Measurements from ENCODE around the gene C1QTNF8.

The C1QTNF8 gene

GRCh38 chr16:1076801-1077576 is 19.1 kb downstream of the C1QTNF8 start:
- no peak overlapping the region for H3K27ac Mint-ChIP-seq
- H3K4me1 Mint-ChIP-seq: no peaks in the 10 kb centered on the region
- H3K4me3 Mint-ChIP-seq: no peak overlapping the region
- DNase-seq (ENCODE audit: low spot score in 2 of 2) (no peak), ATAC-seq (ENCODE audit: low read depth) (no peak)
- peaks cover 4% of the 10 kb centered on the region for H3K36me3 Mint-ChIP-seq
- peaks cover 3% of the 10 kb centered on the region for H3K9me3 Mint-ChIP-seq
- peaks cover 9% of the 10 kb centered on the region for H3K27me3 Mint-ChIP-seq

GRCh38 chr16:1075546-1075945 is 20.5 kb downstream of the C1QTNF8 start:
- Mint-ChIP-seq H3K27me3 (peaks cover 12% of the 10 kb centered on the region), H3K27ac (no peak overlapping the region), H3K4me1 (no peaks in the 10 kb centered on the region), H3K4me3 (no peak overlapping the region), H3K36me3 (peaks cover 4% of the 10 kb centered on the region), H3K9me3 (peaks cover 3% of the 10 kb centered on the region)
- ATAC-seq (ENCODE audit: low read depth) (no peak), DNase-seq (ENCODE audit: low spot score in 2 of 2) (no peak)

DNA sequence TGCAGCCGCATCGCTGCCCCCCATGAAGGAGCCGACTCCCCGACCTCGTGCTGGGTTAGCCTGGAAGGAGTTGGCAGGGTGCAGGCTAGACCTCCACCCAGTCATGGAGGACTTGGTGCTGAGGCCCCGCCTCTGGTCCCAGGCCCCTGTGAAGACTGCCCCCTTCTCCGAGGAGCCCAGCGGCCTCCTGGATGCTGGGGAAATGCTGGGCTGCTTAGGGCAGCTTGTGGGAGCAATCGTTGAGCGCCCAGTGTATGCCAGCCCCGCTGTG is 21.7 kb downstream of the C1QTNF8 start:
- H3K4me3 Mint-ChIP-seq: no peak overlapping the region
- H3K36me3 Mint-ChIP-seq: peaks cover 4% of the 10 kb centered on the region
- DNase-seq (ENCODE audit: low spot score in 2 of 2) (no peak), ATAC-seq (ENCODE audit: low read depth) (no peak)
- no peaks in the 10 kb centered on the region for H3K4me1 Mint-ChIP-seq
- peaks cover 3% of the 10 kb centered on the region for H3K9me3 Mint-ChIP-seq
- peaks cover 15% of the 10 kb centered on the region for H3K27me3 Mint-ChIP-seq
- H3K27ac Mint-ChIP-seq: no peak overlapping the region

GRCh38 chr16:1073566-1074378 is 22.3 kb downstream of the C1QTNF8 start:
- Mint-ChIP-seq H3K4me3 (no peak overlapping the region), H3K27ac (no peak overlapping the region), H3K9me3 (peaks cover 3% of the 10 kb centered on the region), H3K4me1 (no peaks in the 10 kb centered on the region), H3K36me3 (peaks cover 4% of the 10 kb centered on the region), H3K27me3 (peaks cover 15% of the 10 kb centered on the region)
- DNase-seq (ENCODE audit: low spot score in 2 of 2) (no peak), ATAC-seq (ENCODE audit: low read depth) (no peak)

GRCh38 chr16:1073262-1073558 is 22.8 kb downstream of the C1QTNF8 start:
- Mint-ChIP-seq H3K9me3 (peaks cover 3% of the 10 kb centered on the region), H3K4me1 (no peaks in the 10 kb centered on the region), H3K4me3 (no peak overlapping the region), H3K27ac (no peak overlapping the region), H3K27me3 (peaks cover 18% of the 10 kb centered on the region), H3K36me3 (peaks cover 4% of the 10 kb centered on the region)
- ATAC-seq (ENCODE audit: low read depth): no peak
- DNase-seq (ENCODE audit: low spot score in 2 of 2): no peak

DNA sequence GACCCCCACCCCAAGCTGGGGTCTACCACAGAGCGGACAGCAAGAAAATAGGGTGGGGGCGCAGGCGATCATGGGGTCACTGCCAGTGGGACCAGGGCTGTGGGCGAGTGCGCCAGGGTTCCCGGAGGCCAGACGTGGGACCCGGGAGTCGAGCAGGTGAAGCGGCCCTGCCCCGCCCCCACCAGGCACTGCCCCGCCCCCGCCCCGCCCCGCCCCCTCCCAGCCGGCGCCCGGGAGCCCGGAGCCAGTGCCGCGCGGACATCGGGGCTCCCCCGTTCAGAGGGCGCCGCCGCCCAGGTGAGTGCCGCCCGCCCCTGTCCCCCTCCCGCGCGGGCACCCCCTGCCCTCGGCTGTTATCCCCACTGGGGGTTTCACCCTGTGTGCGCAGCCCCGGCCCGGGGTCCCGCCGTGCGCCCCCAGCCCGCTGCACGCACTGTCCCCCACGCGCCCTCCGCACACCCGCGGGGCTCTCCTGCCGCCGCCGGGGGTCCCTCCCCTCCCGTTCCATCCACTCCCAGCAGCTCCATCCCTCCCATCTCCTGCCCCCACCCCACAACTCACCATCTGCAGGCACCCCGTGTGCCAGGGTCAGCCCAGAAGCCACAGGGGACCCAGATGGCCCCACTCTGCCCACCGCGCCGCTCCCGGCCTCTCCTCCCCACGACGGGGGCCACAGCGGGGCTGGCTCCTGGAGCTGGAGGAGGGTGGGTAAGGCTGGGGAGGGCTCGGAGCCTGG is 23.4 kb downstream of the C1QTNF8 start, which contains the start of gene SSTR5:
Gene SSTR5, plus strand, starts transcription at position 222 of the 736 bp plus-strand sequence. CDS start 6,122 bp downstream, outside the sequence.
- ATAC-seq (ENCODE audit: low read depth) (no peak), DNase-seq (ENCODE audit: low spot score in 2 of 2) (no peak)
- no peak within 1 kb of the TSS for H3K4me3 Mint-ChIP-seq
- peaks cover 18% of the 10 kb centered on the region for H3K27me3 Mint-ChIP-seq
- H3K9me3 Mint-ChIP-seq: peaks cover 3% of the 10 kb centered on the region
- no peaks in the 10 kb centered on the region for H3K4me1 Mint-ChIP-seq
- peaks cover 4% of the 10 kb centered on the region for H3K36me3 Mint-ChIP-seq
- H3K27ac Mint-ChIP-seq: no peak within 1 kb of the TSS

DNA sequence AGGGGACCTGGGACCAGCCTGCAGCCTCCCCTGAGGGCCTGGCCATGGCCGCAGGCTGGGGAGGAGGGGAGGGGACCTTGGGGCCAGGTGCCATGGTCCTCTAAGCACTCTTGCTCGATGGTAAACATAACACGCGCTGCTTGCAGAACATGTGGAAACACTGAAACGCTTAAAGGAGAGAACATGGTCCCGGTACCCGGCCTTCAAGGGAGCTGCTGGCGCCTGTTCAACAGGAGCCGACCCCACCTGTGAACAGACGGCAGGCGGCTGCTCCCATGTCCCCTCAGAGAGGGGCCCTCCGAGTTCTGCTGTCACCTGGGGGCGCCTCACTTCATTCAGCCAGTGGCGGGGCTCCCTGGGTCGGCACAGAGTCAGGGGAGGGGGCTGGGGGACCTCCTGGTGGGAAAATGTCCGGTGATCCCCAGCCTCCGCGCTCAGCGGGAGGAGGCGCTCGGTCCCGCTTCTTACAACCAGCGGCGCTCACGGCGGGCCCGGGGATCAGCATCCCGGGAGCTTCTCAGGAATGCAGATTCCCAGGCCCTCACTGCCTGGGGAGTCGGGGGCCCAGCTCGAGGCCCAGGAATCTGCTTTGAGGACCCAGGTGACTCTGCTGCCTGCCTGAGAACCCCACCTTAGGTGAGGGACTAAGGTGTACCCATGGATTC is 24.4 kb downstream of the C1QTNF8 start:
- Mint-ChIP-seq H3K36me3 (peaks cover 4% of the 10 kb centered on the region), H3K4me3 (no peak overlapping the region), H3K27ac (no peak overlapping the region), H3K4me1 (no peaks in the 10 kb centered on the region), H3K9me3 (peaks cover 3% of the 10 kb centered on the region), H3K27me3 (peaks cover 17% of the 10 kb centered on the region)
- DNase-seq (ENCODE audit: low spot score in 2 of 2) (no peak), ATAC-seq (ENCODE audit: low read depth) (no peak)

DNA sequence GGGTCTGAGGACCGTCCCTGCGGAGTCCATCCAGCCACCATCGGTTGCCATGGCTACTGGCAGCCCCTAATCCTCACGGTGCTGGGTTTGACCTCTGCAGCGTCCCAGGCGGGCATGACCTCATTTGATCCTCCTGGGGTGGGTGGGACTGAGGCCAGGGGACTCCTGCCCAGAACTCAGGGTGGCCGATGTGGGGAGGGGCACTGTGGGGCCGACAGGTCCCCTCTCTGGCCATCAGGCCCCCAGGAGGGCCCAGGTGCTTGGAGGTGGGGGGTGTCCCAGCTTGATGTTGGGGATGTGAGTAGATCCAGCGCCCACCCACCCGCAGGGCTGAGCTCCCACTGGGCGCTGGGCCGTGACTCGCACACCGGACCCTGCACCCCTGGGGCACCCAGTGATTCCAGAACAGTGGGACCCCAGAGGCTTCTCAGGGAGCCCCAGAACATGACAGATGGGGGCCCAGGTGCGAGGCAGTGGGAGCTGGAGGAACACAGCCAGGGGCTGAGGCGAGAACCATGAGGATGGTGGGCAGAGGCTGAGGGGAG is 25.1 kb downstream of the C1QTNF8 start:
- ATAC-seq (ENCODE audit: low read depth) (no peak), DNase-seq (ENCODE audit: low spot score in 2 of 2) (no peak)
- H3K9me3 Mint-ChIP-seq: no peaks in the 10 kb centered on the region
- H3K4me3 Mint-ChIP-seq: no peak overlapping the region
- H3K36me3 Mint-ChIP-seq: no peaks in the 10 kb centered on the region
- peaks cover 13% of the 10 kb centered on the region for H3K27me3 Mint-ChIP-seq
- H3K27ac Mint-ChIP-seq: no peak overlapping the region
- no peaks in the 10 kb centered on the region for H3K4me1 Mint-ChIP-seq

DNA sequence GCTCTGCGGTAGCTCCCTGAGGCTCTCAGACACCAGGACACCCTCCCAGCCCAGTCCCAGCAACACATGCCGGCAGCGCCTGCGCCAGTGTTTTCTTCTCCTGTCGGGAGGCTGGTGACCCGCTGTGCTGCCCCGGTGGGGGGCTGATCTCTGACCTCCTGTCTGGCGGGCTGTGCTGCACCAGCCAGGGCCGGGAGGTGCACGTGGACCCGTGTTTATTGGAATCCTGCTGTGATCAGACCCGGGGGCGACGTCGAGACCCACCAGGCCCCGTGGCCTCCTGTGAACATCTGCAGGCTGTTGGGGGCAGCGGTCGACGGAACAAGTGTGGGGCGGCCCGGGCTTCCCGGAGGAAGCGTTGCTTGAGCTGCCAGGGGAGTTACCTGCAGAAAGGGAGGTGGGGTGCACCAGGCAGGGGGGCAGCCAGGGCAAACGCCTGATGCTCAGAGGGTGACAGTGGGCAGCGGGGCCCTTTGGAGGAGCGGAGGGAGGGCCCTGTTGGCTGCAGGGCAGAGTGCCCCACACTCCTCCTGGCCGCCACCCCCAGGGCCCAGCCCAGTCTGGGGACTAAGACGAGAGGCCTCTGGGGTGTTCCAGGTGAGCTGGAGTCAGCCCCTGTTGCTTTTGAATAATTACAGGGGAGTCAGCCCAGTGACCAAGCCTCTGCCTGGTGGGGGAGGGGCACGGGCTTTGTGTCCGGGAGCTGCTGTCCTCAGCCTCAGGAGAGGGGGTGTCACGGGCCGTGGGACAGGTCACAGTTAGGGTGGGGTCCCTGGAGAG is 25.8 kb downstream of the C1QTNF8 start:
- no peak for DNase-seq (ENCODE audit: low spot score in 2 of 2)
- H3K4me1 Mint-ChIP-seq: no peaks in the 10 kb centered on the region
- H3K9me3 Mint-ChIP-seq: no peaks in the 10 kb centered on the region
- no peak for ATAC-seq (ENCODE audit: low read depth)
- H3K4me3 Mint-ChIP-seq: no peak overlapping the region
- H3K27ac Mint-ChIP-seq: no peak overlapping the region
- peaks cover 14% of the 10 kb centered on the region for H3K27me3 Mint-ChIP-seq
- H3K36me3 Mint-ChIP-seq: no peaks in the 10 kb centered on the region

GRCh38 chr16:1069154-1069553 is 26.9 kb downstream of the C1QTNF8 start:
- H3K4me3 Mint-ChIP-seq: no peak overlapping the region
- H3K36me3 Mint-ChIP-seq: no peaks in the 10 kb centered on the region
- no peaks in the 10 kb centered on the region for H3K4me1 Mint-ChIP-seq
- no peaks in the 10 kb centered on the region for H3K9me3 Mint-ChIP-seq
- H3K27ac Mint-ChIP-seq: no peak overlapping the region
- H3K27me3 Mint-ChIP-seq: peaks cover 17% of the 10 kb centered on the region
- ATAC-seq (ENCODE audit: low read depth): no peak
- no peak for DNase-seq (ENCODE audit: low spot score in 2 of 2)

DNA sequence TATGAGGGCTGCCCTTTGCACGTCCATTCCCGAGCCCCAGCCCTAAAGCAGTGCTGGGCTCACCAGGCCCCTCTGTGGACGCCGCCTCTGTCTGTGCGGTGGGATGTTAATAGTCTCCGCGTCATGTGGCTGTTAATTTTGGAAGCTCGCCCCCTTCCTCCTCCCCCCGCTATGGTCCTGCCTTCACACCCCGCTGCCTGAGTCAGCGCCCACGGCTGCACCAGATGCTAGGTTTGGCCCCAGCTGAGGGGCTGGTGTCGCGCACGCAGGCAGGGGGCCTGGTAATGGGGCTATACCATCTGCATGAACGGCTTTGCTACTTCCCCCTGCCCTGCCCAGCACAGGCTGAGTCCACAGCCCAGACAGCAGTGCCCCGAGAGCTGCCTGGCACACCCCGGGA is 27.6 kb downstream of the C1QTNF8 start:
- Mint-ChIP-seq H3K9me3 (no peaks in the 10 kb centered on the region), H3K36me3 (no peaks in the 10 kb centered on the region), H3K27ac (no peak overlapping the region), H3K27me3 (peaks cover 19% of the 10 kb centered on the region), H3K4me3 (no peak overlapping the region), H3K4me1 (no peaks in the 10 kb centered on the region)
- ATAC-seq (ENCODE audit: low read depth) (no peak), DNase-seq (ENCODE audit: low spot score in 2 of 2) (no peak)

DNA sequence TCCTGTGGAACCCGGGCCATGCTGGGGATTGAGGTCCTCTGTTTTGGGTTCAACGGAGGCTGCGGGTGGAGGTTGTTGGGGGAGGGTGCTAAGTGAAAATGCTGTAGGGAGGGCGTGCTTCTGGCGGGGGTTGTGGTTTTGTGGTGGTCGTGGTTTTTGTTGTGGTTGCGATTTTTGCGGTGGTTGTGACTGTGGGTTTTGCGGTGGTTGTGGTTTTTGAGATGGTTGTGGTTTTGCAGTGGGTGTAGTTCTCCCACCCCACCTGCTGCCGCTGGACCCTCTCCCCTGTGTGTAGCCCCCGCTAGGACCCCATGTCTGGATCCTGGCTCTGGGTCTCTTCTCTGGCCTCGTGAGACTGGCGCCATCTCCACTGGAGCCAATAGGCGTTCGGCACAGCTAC is 28.4 kb downstream of the C1QTNF8 start:
- no peaks in the 10 kb centered on the region for H3K4me1 Mint-ChIP-seq
- no peak for DNase-seq (ENCODE audit: low spot score in 2 of 2)
- no peaks in the 10 kb centered on the region for H3K9me3 Mint-ChIP-seq
- no peak overlapping the region for H3K4me3 Mint-ChIP-seq
- H3K27ac Mint-ChIP-seq: no peak overlapping the region
- ATAC-seq (ENCODE audit: low read depth): no peak
- peaks cover 19% of the 10 kb centered on the region for H3K27me3 Mint-ChIP-seq
- H3K36me3 Mint-ChIP-seq: no peaks in the 10 kb centered on the region

- Mint-ChIP-seq H3K36me3 (no peaks in the 10 kb centered on the region), H3K27me3 (peaks cover 19% of the 10 kb centered on the region), H3K4me3 (no peak overlapping the region), H3K9me3 (no peaks in the 10 kb centered on the region), H3K4me1 (no peaks in the 10 kb centered on the region), H3K27ac (no peak overlapping the region)
- no peak for ATAC-seq (ENCODE audit: low read depth)
- no peak for DNase-seq (ENCODE audit: low spot score in 2 of 2)
Measured at GRCh38 chr16:1066584-1067172, 29.4 kb downstream of the C1QTNF8 start.

Measured in memory B cell (primary cell).